HepG2 (cell line): ENCODE results near the gene F8A2. TPM values are rescaled to one million over a fixed set of nuclear protein-coding genes. Genes with fewer than 3 reads are reported as not detected.

Source experiments
- EP300 ChIP-seq, 3 experiments: sonication (generic) in 1 of 3; formaldehyde crosslinking in 1 of 3; IDR thresholded peaks; 2 replicates each; pipeline versions ENCODE4 v1.5.1 to v1.6.1; 2011 to 2020; ENCODE audit warnings: low read depth in 2 of 3, low read length in 2 of 3, borderline replicate concordance in 1 of 3, improper control_type of control experiment in 1 of 3, mild to moderate bottlenecking in 1 of 3, missing genetic modification reagents in 1 of 3, moderate library complexity in 1 of 3
- NFKBIZ ChIP-seq: IDR thresholded peaks from 2 replicates; pipeline ENCODE4 v1.6.1; 2018; ENCODE audit warnings: missing genetic modification reagents, missing compliant biosample characterization
- ZBTB34 ChIP-seq: sonication (generic); formaldehyde crosslinking; IDR thresholded peaks from 2 replicates; pipeline ENCODE4 v1.8.0; 2022; ENCODE audit warnings: mild to moderate bottlenecking, missing genetic modification reagents
- ZNF17 ChIP-seq: sonication (generic); formaldehyde crosslinking; IDR thresholded peaks from 2 replicates; pipeline ENCODE4 v1.5.0; 2020; ENCODE audit warnings: mild to moderate bottlenecking, missing genetic modification reagents
- microRNA-seq: library from miRNA; unstranded; fragments of <30 nt; microRNA quantifications from one replicate; pipeline ENCODE4, GENCODE V29; 2020
- polyA plus RNA-seq, 8 experiments: library from polyadenylated mRNA; depleted of rRNA in 3 of 8; stranded (reverse) in 7 of 8; unstranded in 1 of 8; fragments of >200 nt; fragmentation: Illumina TruSeq in 4 of 8; extraction: Trizol in 4 of 8; gene quantifications; 2 replicates each; pipeline versions ENCODE4 v1.2.1 to v1.2.3, GENCODE V29; 2011 to 2016; ENCODE audit warnings: low read depth in 4 of 8, missing spikeins in 1 of 8, mixed read lengths in 1 of 8; ENCODE audit not compliant: insufficient read depth in 1 of 8
- small RNA-seq, 3 experiments: library from RNA; depleted of rRNA; stranded (forward); fragments of <200 nt; gene quantifications; one replicate each; pipeline ENCODE3, GENCODE V24; 2012; ENCODE audit warnings: low read depth in 2 of 3, low replicate concordance in 1 of 3; ENCODE audit not compliant: insufficient read length in 3 of 3, insufficient read depth in 2 of 3
- total RNA-seq, 5 experiments: library from RNA; depleted of rRNA; stranded (reverse); fragments of >200 nt; fragmentation: Illumina TruSeq; extraction: Trizol; gene quantifications; 2 replicates each; pipeline ENCODE4 v1.2.3, GENCODE V29; 2016; ENCODE audit warnings: low read depth in 1 of 5
- TF ChIP-seq, protein P1 (sequence below): sonication (generic); formaldehyde crosslinking; IDR thresholded peaks from 2 replicates; pipeline ENCODE4 v1.4.0; 2020; ENCODE audit warnings: missing genetic modification reagents

F8A2 gene
- total and polyA plus RNA-seq, 2 of the 13 experiments (the other 11 are each of a cell fraction or from before 2014, with no cell fraction given) = not detected

DNA sequence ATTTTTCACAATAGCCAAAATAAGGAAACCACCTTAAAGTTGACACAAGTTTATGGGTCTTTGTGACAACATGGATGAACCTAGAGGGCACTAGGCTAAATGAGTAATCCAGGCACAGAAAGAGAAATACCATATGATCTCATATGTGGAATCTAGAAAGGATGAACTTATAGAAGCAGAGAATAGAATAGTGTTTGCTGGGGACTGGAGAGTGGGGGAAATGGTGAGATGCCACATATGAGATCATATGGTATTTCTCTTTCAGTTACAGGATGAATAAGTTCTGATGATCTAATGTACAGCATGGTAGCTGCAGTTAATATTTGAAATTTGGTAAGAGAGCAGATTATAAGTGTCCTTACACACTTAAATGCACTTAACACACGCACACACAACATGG lies 35.9 kb downstream of the F8A2 start (continued):
- TF ChIP-seq ZBTB34 (CRISPR knock-in tag) = no peak
- TF ChIP-seq EP300 (IDR thresholded peaks at IDR 0.05; ENCODE audit: low read depth in 2 of 2, low read length in 2 of 2) = no peak
- no peak for TF ChIP-seq EP300 (CRISPR knock-in tag; IDR thresholded peaks at IDR 0.05; ENCODE audit: borderline replicate concordance)
- no peak for TF ChIP-seq ZNF17
- TF ChIP-seq, protein P1, sequence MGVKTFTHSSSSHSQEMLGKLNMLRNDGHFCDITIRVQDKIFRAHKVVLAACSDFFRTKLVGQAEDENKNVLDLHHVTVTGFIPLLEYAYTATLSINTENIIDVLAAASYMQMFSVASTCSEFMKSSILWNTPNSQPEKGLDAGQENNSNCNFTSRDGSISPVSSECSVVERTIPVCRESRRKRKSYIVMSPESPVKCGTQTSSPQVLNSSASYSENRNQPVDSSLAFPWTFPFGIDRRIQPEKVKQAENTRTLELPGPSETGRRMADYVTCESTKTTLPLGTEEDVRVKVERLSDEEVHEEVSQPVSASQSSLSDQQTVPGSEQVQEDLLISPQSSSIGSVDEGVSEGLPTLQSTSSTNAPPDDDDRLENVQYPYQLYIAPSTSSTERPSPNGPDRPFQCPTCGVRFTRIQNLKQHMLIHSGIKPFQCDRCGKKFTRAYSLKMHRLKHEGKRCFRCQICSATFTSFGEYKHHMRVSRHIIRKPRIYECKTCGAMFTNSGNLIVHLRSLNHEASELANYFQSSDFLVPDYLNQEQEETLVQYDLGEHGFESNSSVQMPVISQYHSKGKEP (CRISPR knock-in tag) = no peak
- no peak for TF ChIP-seq NFKBIZ (CRISPR knock-in tag)

Small RNA genes lying within 50 kb of the gene (microRNA-seq; reads per million reads assigned to microRNA genes)
- not detected for gene MIR1184-2

Small RNA genes lying within 50 kb of the gene (small RNA-seq; reads per million reads assigned to genes)
- 0 reads per million in 3 experiments for gene MIR1184-2

Other genes with a start within 250 kb of the F8A2 start
- 72.6 and 95.2 TPM in 2 replicates for gene VBP1, start 165.6 kb upstream of the F8A2 start, total RNA-seq (2016; rRNA removed; fragmentation: Illumina TruSeq; extraction: Trizol)
- 14.0 and 20.4 TPM in 2 replicates for gene VBP1, start 165.6 kb upstream of the F8A2 start, polyA plus RNA-seq (2011; rRNA removed)
- gene RAB39B, start 117.6 kb upstream of the F8A2 start, total RNA-seq (2016; rRNA removed; fragmentation: Illumina TruSeq; extraction: Trizol) = 0.07 and 0.15 TPM in 2 replicates
- 0.04 and 0.05 TPM in 2 replicates for gene RAB39B, start 117.6 kb upstream of the F8A2 start, polyA plus RNA-seq (2011; rRNA removed)
- gene CLIC2, start 47.5 kb upstream of the F8A2 start, total RNA-seq (2016; rRNA removed; fragmentation: Illumina TruSeq; extraction: Trizol) = 0.24 and 0.28 TPM in 2 replicates
- 0.18 and 0.25 TPM in 2 replicates for gene CLIC2, start 47.5 kb upstream of the F8A2 start, polyA plus RNA-seq (2011; rRNA removed)
- 0.24 TPM in 1 of 2 replicates, not detected in the other for gene F8A3, start 76.5 kb downstream of the F8A2 start, total RNA-seq (2016; rRNA removed; fragmentation: Illumina TruSeq; extraction: Trizol)
- gene F8A3, start 76.5 kb downstream of the F8A2 start, polyA plus RNA-seq (2011; rRNA removed) = not detected in 2 replicates
- 0.07 and 0.09 TPM in 2 replicates for gene SPRY3, start 230.5 kb downstream of the F8A2 start, total RNA-seq (2016; rRNA removed; fragmentation: Illumina TruSeq; extraction: Trizol)
- 0.12 and 0.13 TPM in 2 replicates for gene SPRY3, start 230.5 kb downstream of the F8A2 start, polyA plus RNA-seq (2011; rRNA removed)
- gene TMLHE, start 230.9 kb downstream of the F8A2 start, total RNA-seq (2016; rRNA removed; fragmentation: Illumina TruSeq; extraction: Trizol) = 12.5 and 16.8 TPM in 2 replicates
- gene TMLHE, start 230.9 kb downstream of the F8A2 start, polyA plus RNA-seq (2011; rRNA removed) = 11.5 and 14.2 TPM in 2 replicates